ENCODE data around the gene DAB1. TPM values are rescaled to one million over a fixed set of nuclear protein-coding genes. Genes with fewer than 3 reads are reported as not detected.

The DAB1 gene
- total and polyA plus RNA-seq, 8 donors: 0.04 to 1.4 (median 0.39) TPM

DNA sequence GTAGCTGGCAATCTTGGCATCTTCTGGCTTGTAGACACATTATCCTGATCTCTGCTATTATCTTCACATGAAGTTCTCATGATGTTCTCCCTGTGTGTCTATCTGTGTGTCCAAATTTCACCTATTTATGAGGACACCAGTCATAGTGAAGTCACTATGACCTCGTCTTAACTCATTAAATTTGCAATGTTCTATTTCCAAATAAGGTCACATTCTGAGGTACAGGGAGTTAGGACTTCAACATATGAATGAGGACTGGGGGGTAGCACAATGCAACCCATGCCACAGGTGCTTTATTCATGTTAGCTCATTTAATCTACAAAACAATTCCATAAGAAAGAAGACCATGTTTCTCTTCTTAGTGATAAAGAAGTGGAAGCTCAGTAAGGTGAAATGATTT is 251.8 kb downstream of the DAB1 start:
- Histone ChIP-seq H3K4me1 (no peaks in the 10 kb centered on the region), H3K9me3 (no peaks in the 10 kb centered on the region), H3K27me3 (no peaks in the 10 kb centered on the region), H3K4me3 (no peak overlapping the region), H3K36me3 (no peaks in the 10 kb centered on the region), H3K27ac (no peak overlapping the region)
- intact Hi-C loops (cut with DNase I): no loop called here
- WGBS, 2 donors: 61 to 85% methylated on average over 1 of the region's 1 CpG
- ATAC-seq: no peak
- DNase-seq: no peak
- TF ChIP-seq, protein P1, sequence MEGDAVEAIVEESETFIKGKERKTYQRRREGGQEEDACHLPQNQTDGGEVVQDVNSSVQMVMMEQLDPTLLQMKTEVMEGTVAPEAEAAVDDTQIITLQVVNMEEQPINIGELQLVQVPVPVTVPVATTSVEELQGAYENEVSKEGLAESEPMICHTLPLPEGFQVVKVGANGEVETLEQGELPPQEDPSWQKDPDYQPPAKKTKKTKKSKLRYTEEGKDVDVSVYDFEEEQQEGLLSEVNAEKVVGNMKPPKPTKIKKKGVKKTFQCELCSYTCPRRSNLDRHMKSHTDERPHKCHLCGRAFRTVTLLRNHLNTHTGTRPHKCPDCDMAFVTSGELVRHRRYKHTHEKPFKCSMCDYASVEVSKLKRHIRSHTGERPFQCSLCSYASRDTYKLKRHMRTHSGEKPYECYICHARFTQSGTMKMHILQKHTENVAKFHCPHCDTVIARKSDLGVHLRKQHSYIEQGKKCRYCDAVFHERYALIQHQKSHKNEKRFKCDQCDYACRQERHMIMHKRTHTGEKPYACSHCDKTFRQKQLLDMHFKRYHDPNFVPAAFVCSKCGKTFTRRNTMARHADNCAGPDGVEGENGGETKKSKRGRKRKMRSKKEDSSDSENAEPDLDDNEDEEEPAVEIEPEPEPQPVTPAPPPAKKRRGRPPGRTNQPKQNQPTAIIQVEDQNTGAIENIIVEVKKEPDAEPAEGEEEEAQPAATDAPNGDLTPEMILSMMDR (IDR thresholded peaks at IDR 0.05): no peak
- no peak for FAIRE-seq

DNA sequence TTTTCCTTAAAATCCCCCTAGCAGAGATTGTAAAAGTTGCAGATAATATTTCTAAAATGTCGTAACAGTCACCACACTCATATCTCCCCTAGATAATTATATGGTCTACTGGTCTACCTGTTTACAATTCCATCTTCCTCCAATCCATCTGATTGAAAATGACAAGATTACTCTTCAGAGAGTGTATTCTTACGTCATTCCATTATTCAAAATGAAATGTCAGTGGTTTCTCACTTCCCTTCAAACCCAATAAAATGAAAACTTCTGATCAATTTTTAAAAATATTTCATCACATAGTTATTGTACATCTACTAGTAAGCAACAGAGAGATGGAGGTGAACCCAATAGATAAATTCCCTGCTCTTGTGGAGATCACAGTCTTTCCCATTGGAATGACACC is 255.9 kb downstream of the DAB1 start:
- no peaks in the 10 kb centered on the region for H3K27me3 ChIP-seq
- H3K4me1 ChIP-seq: no peaks in the 10 kb centered on the region
- no peak overlapping the region for H3K4me3 ChIP-seq
- FAIRE-seq (no peak), DNase-seq (no peak), ATAC-seq (no peak)
- H3K9me3 ChIP-seq: no peaks in the 10 kb centered on the region
- H3K36me3 ChIP-seq: no peaks in the 10 kb centered on the region
- TF ChIP-seq, protein P1 (IDR thresholded peaks at IDR 0.05): no peak
- H3K27ac ChIP-seq: no peak overlapping the region
- intact Hi-C loops (cut with DNase I): no loop called here
- 58 to 63% methylated on average over 2 of the region's 2 CpGs for WGBS, 2 donors

DNA sequence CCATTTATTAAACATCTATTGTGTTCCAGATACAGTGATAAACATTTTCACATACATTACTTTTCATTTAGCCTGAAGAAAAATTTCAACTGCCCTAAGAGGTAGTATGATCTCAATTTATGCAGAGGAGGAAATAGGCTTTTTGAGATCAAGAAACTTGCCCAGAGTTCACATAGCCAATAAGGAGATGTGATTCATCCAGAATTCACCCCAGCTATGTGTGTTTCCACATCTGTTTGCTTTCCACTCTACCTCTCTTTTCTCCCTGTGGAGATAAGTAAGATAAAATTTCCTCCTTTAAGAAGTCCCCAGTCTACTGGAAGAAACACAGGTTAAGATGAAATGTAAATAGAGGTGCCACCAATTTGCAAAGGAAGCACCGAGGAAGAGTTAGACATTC is 258.3 kb downstream of the DAB1 start:
- Histone ChIP-seq H3K4me1 (no peaks in the 10 kb centered on the region), H3K36me3 (no peaks in the 10 kb centered on the region), H3K4me3 (no peak overlapping the region), H3K27me3 (no peaks in the 10 kb centered on the region), H3K27ac (no peak overlapping the region), H3K9me3 (no peaks in the 10 kb centered on the region)
- DNase-seq (no peak), FAIRE-seq (no peak), ATAC-seq (no peak)
- intact Hi-C loops (cut with DNase I): no loop called here
- TF ChIP-seq, protein P1 (IDR thresholded peaks at IDR 0.05): no peak
- WGBS, 2 donors: 49 to 53% methylated on average over 1 of the region's 1 CpG

DNA sequence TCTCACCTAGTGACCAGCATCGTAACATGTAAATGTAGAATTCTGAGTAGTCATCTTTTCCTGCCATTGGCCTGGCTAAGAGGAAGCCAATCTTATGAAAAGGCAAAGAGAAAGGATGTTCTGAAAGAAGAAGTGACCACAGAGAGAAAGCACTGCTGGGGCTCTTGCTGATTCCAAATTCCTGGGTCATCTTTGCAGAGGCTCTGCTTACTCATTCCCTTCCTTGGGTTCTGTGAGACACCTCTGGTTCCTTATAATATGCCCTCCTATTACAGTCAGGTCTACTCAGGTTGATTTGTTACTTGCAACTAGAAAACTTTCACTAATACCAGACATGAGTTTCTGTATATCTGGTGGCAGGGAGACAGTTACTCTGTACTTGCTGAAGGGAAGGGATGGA is 259.3 kb downstream of the DAB1 start:
- WGBS, 2 donors: 90 to 100% methylated on average over 1 of the region's 1 CpG
- Histone ChIP-seq H3K27ac (no peak overlapping the region), H3K4me1 (no peaks in the 10 kb centered on the region), H3K36me3 (no peaks in the 10 kb centered on the region), H3K4me3 (no peak overlapping the region), H3K27me3 (no peaks in the 10 kb centered on the region), H3K9me3 (no peaks in the 10 kb centered on the region)
- TF ChIP-seq, protein P1 (IDR thresholded peaks at IDR 0.05): no peak
- intact Hi-C loops (cut with DNase I): no loop called here
- FAIRE-seq (no peak), ATAC-seq (no peak), DNase-seq (no peak)

DNA sequence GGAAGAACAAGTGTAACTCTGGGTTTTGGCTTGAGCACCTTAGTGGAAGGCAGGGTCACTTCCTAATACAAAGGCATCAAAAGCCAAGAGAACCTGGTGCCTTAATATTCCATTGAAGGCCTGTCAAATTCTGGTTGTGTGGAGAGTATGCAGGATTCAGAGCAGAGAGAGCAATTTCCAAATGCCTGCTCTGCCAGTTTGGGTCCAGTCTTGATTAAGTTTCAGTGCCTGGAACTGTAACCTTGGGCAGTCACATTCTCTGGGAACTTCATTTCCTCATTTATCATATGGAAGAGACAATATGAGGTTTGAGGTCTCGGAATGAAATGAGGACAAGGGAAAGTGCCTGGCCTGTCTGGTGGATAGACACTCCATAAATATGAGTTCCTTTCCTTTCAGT is 260.1 kb downstream of the DAB1 start:
- H3K27ac ChIP-seq: peak overlapping the region in 1 of 4 donors; percentile 42
- FAIRE-seq: no peak

More for the DNA sequence above, 260.1 kb downstream of the DAB1 start:
- no peaks in the 10 kb centered on the region for H3K27me3 ChIP-seq
- no peaks in the 10 kb centered on the region for H3K36me3 ChIP-seq
- TF ChIP-seq, protein P1 (IDR thresholded peaks at IDR 0.05): no peak
- WGBS, 2 donors: 43 to 56% methylated on average over 1 of the region's 1 CpG
- no peaks in the 10 kb centered on the region for H3K4me1 ChIP-seq
- intact Hi-C loops (cut with DNase I): no loop called here
- DNase-seq (no peak), ATAC-seq (peak in 2 of 4 donors; percentile 60 to 64)
- H3K9me3 ChIP-seq: no peaks in the 10 kb centered on the region
- no peak overlapping the region for H3K4me3 ChIP-seq

Measured in pancreas (tissue), 10 donors.